Measurements from ENCODE around the gene FOXC2. TPM values are rescaled to one million over a fixed set of nuclear protein-coding genes. Genes with fewer than 3 reads are reported as not detected.

FOXC2 gene
- total and polyA plus RNA-seq, 10 of the 15 experiments (the other 5 are each of a cell fraction or from before 2014, with no cell fraction given): not detected

- TF ChIP-seq MYB (IDR thresholded peaks at IDR 0.05; ENCODE audit: borderline replicate concordance, low read depth, low read length) (no peak), RCOR1 (conservative IDR thresholded peaks at IDR 0.05; ENCODE audit: low read depth, low read length) (no peak), MXI1 (IDR thresholded peaks at IDR 0.05; ENCODE audit: low read depth, low read length) (no peak), CHD4 (IDR thresholded peaks at IDR 0.05) (no peak), BCLAF1 (IDR thresholded peaks at IDR 0.05) (no peak), YY1 (IDR thresholded peaks at IDR 0.05; ENCODE audit: low read depth, low read length) (no peak), NKRF (conservative IDR thresholded peaks at IDR 0.05) (no peak), ASH2L (IDR thresholded peaks at IDR 0.05; ENCODE audit: borderline replicate concordance, low read depth) (no peak), ZBTB33 (IDR thresholded peaks at IDR 0.05) (no peak), LARP7 (IDR thresholded peaks at IDR 0.05) (no peak)
These were observed 6.8 kb upstream of the FOXC2 start (continued) for GRCh38 chr16:86559802-86560305.
